GM12878 (cell line): ENCODE results near the gene PDGFC. TPM values are rescaled to one million over a fixed set of nuclear protein-coding genes. Genes with fewer than 3 reads are reported as not detected.
A peak's percentile ranks its signal among the peaks of the same experiment; 100 is the strongest.

Experiments used
- ATAC-seq: fragments of 200-7000 bp; cut with Tn5 transposase; 3 replicates; pipeline ENCODE4 v1.9.1; 2020; ENCODE audit warnings: mild to moderate bottlenecking, moderate library complexity
- BruUV-seq: library from RNA; stranded (reverse); fragments of 400-500 nt; replicated peaks from 2 replicates; lab custom pipeline; 2021; lab: Mats Ljungman, UMichigan
- CTCF ChIA-PET: fragments of 300-600 bp; sonication (Branson Sonifier 250); formaldehyde crosslinking; extraction: SDS; loops from one replicate; lab custom pipeline; 2021; ENCODE audit warnings: inconsistent platforms; lab: Yijun Ruan, JAX
- POLR2A ChIA-PET: fragments of 350-600 bp; formaldehyde crosslinking; extraction: SDS; loops from one replicate; lab custom pipeline; 2021; ENCODE audit warnings: inconsistent platforms; lab: Charles Lee
- RAD21 ChIA-PET: fragments of 300-600 bp; sonication (Branson Sonifier 250); formaldehyde crosslinking; loops from one replicate; lab custom pipeline; 2023; ENCODE audit warnings: antibody characterized with exemption; ENCODE audit not compliant: unreplicated experiment; lab: Charles Lee
- SMC1A ChIA-PET: fragments of 300-600 bp; sonication (Branson Sonifier 250); formaldehyde crosslinking; loops from one replicate; lab custom pipeline; 2023; ENCODE audit not compliant: unreplicated experiment, uncharacterized antibody; lab: Charles Lee
- DNase-seq: peaks from one replicate; pipeline ENCODE4 v3.0.0-alpha.2; 2011; ENCODE audit warnings: low read depth, low spot score
- FAIRE-seq: peaks from 3 replicates; lab custom pipeline; 2011; peaks lifted over from hg19 to GRCh38; lab: Jason Lieb, UNC
- H2AFZ ChIP-seq: 2 replicates; pipeline ENCODE4 v1.6.0; 2011; ENCODE audit warnings: low read depth, low read length, control low read depth; ENCODE audit not compliant: control insufficient read depth
- H3K27ac ChIP-seq: 2 replicates; pipeline ENCODE4 v1.5.1; 2011; ENCODE audit warnings: control low read depth; ENCODE audit not compliant: control insufficient read depth, insufficient read depth
- H3K27me3 ChIP-seq, 2 experiments: replicated peaks in 1 of 2; 2 replicates each; pipeline versions ENCODE4 v1.6.0 to v1.6.1; 2011; ENCODE audit warnings: low read length in 1 of 2; ENCODE audit not compliant: control insufficient read depth in 2 of 2, insufficient read depth in 2 of 2
- H3K36me3 ChIP-seq, 2 experiments: 2 replicates each; pipeline ENCODE4 v1.5.1; 2011; ENCODE audit warnings: low read length in 1 of 2; ENCODE audit not compliant: control insufficient read depth in 2 of 2, insufficient read depth in 2 of 2
- H3K4me1 ChIP-seq: 2 replicates; pipeline ENCODE4 v1.6.1; 2011; ENCODE audit warnings: mild to moderate bottlenecking, low read length, moderate library complexity, mixed read lengths; ENCODE audit not compliant: control insufficient read depth, insufficient read depth
- H3K4me2 ChIP-seq: 2 replicates; pipeline ENCODE4 v1.6.0; 2011; ENCODE audit warnings: control low read depth; ENCODE audit not compliant: control insufficient read depth, insufficient read depth
- H3K4me3 ChIP-seq: fragments of 200-600 bp; sonication (generic); 2 replicates; pipeline ENCODE4 v1.5.1; 2016
- H3K79me2 ChIP-seq: 2 replicates; pipeline ENCODE4 v1.6.0; 2011; ENCODE audit warnings: low read length; ENCODE audit not compliant: control insufficient read depth, insufficient read depth
- H3K9ac ChIP-seq: 2 replicates; pipeline ENCODE4 v1.8.0; 2011; ENCODE audit warnings: low read length, control low read depth, mixed read lengths; ENCODE audit not compliant: control insufficient read depth, insufficient read depth
- H3K9me3 ChIP-seq: replicated peaks from 3 replicates; pipeline ENCODE4 v1.5.1; 2011; ENCODE audit warnings: mild to moderate bottlenecking, low read length; ENCODE audit not compliant: control insufficient read depth, insufficient read depth
- H4K20me1 ChIP-seq: 2 replicates; pipeline ENCODE4 v1.6.0; 2011; ENCODE audit not compliant: control insufficient read depth, insufficient read depth
- BCLAF1 ChIP-seq: fragments of 450-650 bp; IDR thresholded peaks from 2 replicates; pipeline ENCODE4 v1.6.1; 2017; ENCODE audit warnings: antibody characterized with exemption, mild to moderate bottlenecking, moderate library complexity
- GATAD2B ChIP-seq: fragments of 450-650 bp; conservative IDR thresholded peaks from 2 replicates; pipeline ENCODE4 v1.6.1; 2017; ENCODE audit warnings: low read depth, mild to moderate bottlenecking, moderate library complexity
- NFIC ChIP-seq: IDR thresholded peaks from 2 replicates; pipeline ENCODE4 v1.6.1; 2012; ENCODE audit warnings: low read depth, mild to moderate bottlenecking, inconsistent platforms, low read length, moderate library complexity
- PKNOX1 ChIP-seq: fragments of 450-650 bp; IDR thresholded peaks from 2 replicates; pipeline ENCODE4 v1.6.1; 2016; ENCODE audit warnings: mild to moderate bottlenecking
- RB1 ChIP-seq: fragments of 450-650 bp; formaldehyde crosslinking; IDR thresholded peaks from 2 replicates; pipeline ENCODE4 v1.6.1; 2017; ENCODE audit warnings: mild to moderate bottlenecking, borderline replicate concordance
- RUNX3 ChIP-seq: IDR thresholded peaks from 2 replicates; pipeline ENCODE4 v1.6.1; 2012; ENCODE audit warnings: low read length, inconsistent platforms
- SRF ChIP-seq, 2 experiments: IDR thresholded peaks; 2 replicates each; pipeline ENCODE4 v1.6.1; 2011; ENCODE audit warnings: low read depth in 2 of 2, low read length in 2 of 2, mild to moderate bottlenecking in 1 of 2, moderate library complexity in 1 of 2
- ZNF384 ChIP-seq: IDR thresholded peaks from 2 replicates; pipeline ENCODE4 v1.6.1; 2012; ENCODE audit warnings: low read depth, mild to moderate bottlenecking, low read length, improper control_type of control experiment, borderline replicate concordance
- WGBS: methylation state at CpG from one replicate; pipeline ENCODE4 v1.1.6; 2016; ENCODE audit warnings: low lambda C conversion rate; ENCODE audit not compliant: insufficient replicate concordance, insufficient coverage; ENCODE audit errors: missing lambda C conversion rate; 5-methylcytosine and 5-hydroxymethylcytosine counted together
- in situ Hi-C: fragments of 300-500 bp; cut with MboI; formaldehyde crosslinking; loops from 9 replicates; pipeline ENCODE4 v1.14.3; 2018; ENCODE audit warnings: mixed read lengths
- intact Hi-C: fragments of 100-400 bp; cut with micrococcal nuclease; formaldehyde crosslinking; loops from one replicate; pipeline ENCODE4 v1.14.2; 2022; ENCODE audit not compliant: unreplicated experiment
- polyA plus RNA-seq, 11 experiments: library from polyadenylated mRNA; depleted of rRNA in 4 of 11; unstranded in 6 of 11; stranded (reverse) in 5 of 11; fragments of >200 nt; fragmentation: Nextera tagmentation in 4 of 11; fragmentation: Illumina TruSeq in 1 of 11; extraction: Ambion mirVana in 4 of 11; extraction: Trizol in 1 of 11; gene quantifications; 1 replicate in 1 of 11; 2 replicates in 10 of 11; pipeline versions ENCODE4 v1.2.1 to v1.2.3, GENCODE V29; 2011 to 2016; ENCODE audit warnings: inconsistent platforms in 2 of 11, missing spikeins in 2 of 11, low read depth in 1 of 11
- total RNA-seq, 4 experiments: library from RNA; depleted of rRNA in 3 of 4; stranded (reverse); fragments of >200 nt in 3 of 4; fragmentation: Illumina TruSeq in 1 of 4; extraction: Trizol in 1 of 4; gene quantifications; 2 replicates each; pipeline versions ENCODE4 v1.2.1 to v1.2.3, GENCODE V29; 2013 to 2021

PDGFC gene
- total and polyA plus RNA-seq, 10 of the 15 experiments (the other 5 are each of a cell fraction or from before 2014, with no cell fraction given): 0.02 to 0.18 TPM; not detected in 8

GRCh38 chr4:157014621-157015591 lies 43.3 kb upstream of the PDGFC start:
- Histone ChIP-seq H4K20me1 (no peaks in the 10 kb centered on the region), H3K9ac (no peak overlapping the region), H3K79me2 (no peaks in the 10 kb centered on the region), H3K4me3 (no peak overlapping the region), H3K27me3 (no peaks in the 10 kb centered on the region), H2AFZ (no peak overlapping the region), H3K4me2 (no peak overlapping the region), H3K36me3 (no peaks in the 10 kb centered on the region), H3K4me1 (no peaks in the 10 kb centered on the region), H3K9me3 (no peaks in the 10 kb centered on the region), H3K27ac (no peak overlapping the region)
- 0 out of 4 replicates have a peak, but pooled peaks of 1 of the 2 experiments have one; percentile 50 for TF ChIP-seq SRF (IDR thresholded peaks at IDR 0.05; ENCODE audit: low read depth in 2 of 2, low read length in 2 of 2)
- TF ChIP-seq ZNF384: no peak
- TF ChIP-seq RUNX3: peak; percentile 40; the same call in 1 of the 2 replicates
- DNase-seq (no peak), ATAC-seq (peak; percentile 52), FAIRE-seq (no peak)
- ChIA-PET POLR2A (interaction anchor here (0.5 kb wide), 1 partner anchor 42 kb away, joined by 3 read pairs; no protein-coding TSS in a partner anchor), CTCF (no interaction called here), SMC1A (no interaction called here), RAD21 (no interaction called here)
- in situ Hi-C loops: no loop called here
- WGBS: 34% methylated on average over 13 of the region's 13 CpGs
- BruUV-seq: no TSS peak
- intact Hi-C loops: no loop called here

GRCh38 chr4:157013656-157014055 lies 42.1 kb upstream of the PDGFC start:
- ChIA-PET CTCF (interaction anchor here (0.7 to 1.2 kb wide), 2 partner anchors 9 to 558 kb away, joined by 3 read pairs; no protein-coding TSS in a partner anchor), SMC1A (interaction anchor here (0.6 kb wide), 1 partner anchor 722 kb away, joined by 3 read pairs; no protein-coding TSS in a partner anchor), RAD21 (no interaction called here), POLR2A (no interaction called here)
- H3K4me3 ChIP-seq: no peak overlapping the region
- no TSS peak for BruUV-seq
- no peaks in the 10 kb centered on the region for H3K79me2 ChIP-seq
- no peaks in the 10 kb centered on the region for H3K36me3 ChIP-seq
- in situ Hi-C loops: no loop called here
- no peak overlapping the region for H3K4me2 ChIP-seq
- intact Hi-C loops: no loop called here
- ATAC-seq: no peak
- no peaks in the 10 kb centered on the region for H4K20me1 ChIP-seq
- no peak overlapping the region for H2AFZ ChIP-seq
- H3K4me1 ChIP-seq: no peaks in the 10 kb centered on the region
- H3K27ac ChIP-seq: no peak overlapping the region
- 5% methylated on average over 4 of the region's 4 CpGs for WGBS
- no peak for FAIRE-seq
- no peak for DNase-seq
- H3K9me3 ChIP-seq: no peaks in the 10 kb centered on the region
- no peak overlapping the region for H3K9ac ChIP-seq
- no peaks in the 10 kb centered on the region for H3K27me3 ChIP-seq
- no peak for TF ChIP-seq PKNOX1
- TF ChIP-seq NFIC: no peak
- no peak for TF ChIP-seq RB1
- no peak for TF ChIP-seq BCLAF1
- TF ChIP-seq GATAD2B: no peak
